HepG2 (cell line): ENCODE results near the gene HS2ST1. TPM values are rescaled to one million over a fixed set of nuclear protein-coding genes. Genes with fewer than 3 reads are reported as not detected.
A peak's percentile ranks its signal among the peaks of the same experiment; 100 is the strongest.

Experiments
- BRCA1 ChIP-seq: sonication (generic); formaldehyde crosslinking; IDR thresholded peaks from 2 replicates; pipeline ENCODE4 v1.4.0; 2020; ENCODE audit warnings: missing genetic modification reagents
- DNMT3B ChIP-seq: conservative IDR thresholded peaks from 2 replicates; pipeline ENCODE4 v1.6.1; 2016; ENCODE audit warnings: missing biosample characterization, control low read depth
- KMT2A ChIP-seq: sonication (generic); formaldehyde crosslinking; IDR thresholded peaks from 2 replicates; pipeline ENCODE4 v1.4.0; 2020; ENCODE audit warnings: missing genetic modification reagents
- MAFK ChIP-seq, 2 experiments: IDR thresholded peaks in 1 of 2; conservative IDR thresholded peaks in 1 of 2; 2 replicates each; pipeline ENCODE4 v1.6.1; 2011; ENCODE audit warnings: improper control_type of control experiment in 2 of 2, low read length in 2 of 2
- NFIB ChIP-seq: sonication (generic); formaldehyde crosslinking; IDR thresholded peaks from 2 replicates; pipeline ENCODE4 v1.9.0; 2021; ENCODE audit warnings: missing genetic modification reagents, mild to moderate bottlenecking, borderline replicate concordance
- NFKB2 ChIP-seq: sonication (generic); formaldehyde crosslinking; IDR thresholded peaks from 2 replicates; pipeline ENCODE4 v1.4.0; 2020; ENCODE audit warnings: missing genetic modification reagents, borderline replicate concordance
- RARG ChIP-seq: sonication (generic); formaldehyde crosslinking; IDR thresholded peaks from 2 replicates; pipeline ENCODE4 v1.4.0; 2020; ENCODE audit warnings: low read depth, mild to moderate bottlenecking, missing genetic modification reagents
- SIX1 ChIP-seq: sonication (generic); formaldehyde crosslinking; IDR thresholded peaks from 2 replicates; pipeline ENCODE4 v1.4.0; 2020; ENCODE audit warnings: missing genetic modification reagents, borderline replicate concordance
- STAT5B ChIP-seq: sonication (generic); formaldehyde crosslinking; IDR thresholded peaks from 2 replicates; pipeline ENCODE4 v1.4.0; 2020; ENCODE audit warnings: missing genetic modification reagents
- TCF12 ChIP-seq, 2 experiments: fragments of 450-650 bp in 1 of 2; sonication (generic) in 1 of 2; formaldehyde crosslinking in 1 of 2; IDR thresholded peaks; 2 replicates each; pipeline versions ENCODE4 v1.6.1 to v1.8.0; 2017 to 2022; ENCODE audit warnings: antibody characterized with exemption in 1 of 2, mild to moderate bottlenecking in 1 of 2, missing genetic modification reagents in 1 of 2, moderate library complexity in 1 of 2
- XBP1 ChIP-seq: sonication (generic); formaldehyde crosslinking; IDR thresholded peaks from 2 replicates; pipeline ENCODE4 v1.5.0; 2020; ENCODE audit warnings: missing genetic modification reagents
- ZNF331 ChIP-seq: sonication (generic); formaldehyde crosslinking; IDR thresholded peaks from 2 replicates; pipeline ENCODE4 v1.4.0; 2020; ENCODE audit warnings: missing genetic modification reagents
- ZSCAN12 ChIP-seq: sonication (generic); formaldehyde crosslinking; IDR thresholded peaks from 2 replicates; pipeline ENCODE4 v1.9.0; 2021; ENCODE audit warnings: mild to moderate bottlenecking, missing genetic modification reagents
- polyA plus RNA-seq, 8 experiments: library from polyadenylated mRNA; depleted of rRNA in 3 of 8; stranded (reverse) in 7 of 8; unstranded in 1 of 8; fragments of >200 nt; fragmentation: Illumina TruSeq in 4 of 8; extraction: Trizol in 4 of 8; gene quantifications; 2 replicates each; pipeline versions ENCODE4 v1.2.1 to v1.2.3, GENCODE V29; 2011 to 2016; ENCODE audit warnings: low read depth in 4 of 8, missing spikeins in 1 of 8, mixed read lengths in 1 of 8; ENCODE audit not compliant: insufficient read depth in 1 of 8
- total RNA-seq, 5 experiments: library from RNA; depleted of rRNA; stranded (reverse); fragments of >200 nt; fragmentation: Illumina TruSeq; extraction: Trizol; gene quantifications; 2 replicates each; pipeline ENCODE4 v1.2.3, GENCODE V29; 2016; ENCODE audit warnings: low read depth in 1 of 5
- TF ChIP-seq, protein P1 (sequence below): sonication (generic); formaldehyde crosslinking; IDR thresholded peaks from 2 replicates; pipeline ENCODE4 v1.4.0; 2020; ENCODE audit warnings: missing genetic modification reagents
- TF ChIP-seq, protein P2 (sequence below): sonication (generic); formaldehyde crosslinking; IDR thresholded peaks from 2 replicates; pipeline ENCODE4 v1.4.0; 2020; ENCODE audit warnings: mild to moderate bottlenecking, missing genetic modification reagents
- TF ChIP-seq, protein P3 (sequence below): sonication (generic); formaldehyde crosslinking; IDR thresholded peaks from 2 replicates; pipeline ENCODE4 v1.4.0; 2020; ENCODE audit warnings: mild to moderate bottlenecking, low read depth, missing genetic modification reagents
- TF ChIP-seq, protein P4 (sequence below): conservative IDR thresholded peaks from 2 replicates; pipeline ENCODE4 v1.6.1; 2018; ENCODE audit warnings: missing genetic modification reagents

Gene HS2ST1
- total and polyA plus RNA-seq, 2 of the 13 experiments (the other 11 are each of a cell fraction or from before 2014, with no cell fraction given), result 22.1 to 58.7 TPM

DNA sequence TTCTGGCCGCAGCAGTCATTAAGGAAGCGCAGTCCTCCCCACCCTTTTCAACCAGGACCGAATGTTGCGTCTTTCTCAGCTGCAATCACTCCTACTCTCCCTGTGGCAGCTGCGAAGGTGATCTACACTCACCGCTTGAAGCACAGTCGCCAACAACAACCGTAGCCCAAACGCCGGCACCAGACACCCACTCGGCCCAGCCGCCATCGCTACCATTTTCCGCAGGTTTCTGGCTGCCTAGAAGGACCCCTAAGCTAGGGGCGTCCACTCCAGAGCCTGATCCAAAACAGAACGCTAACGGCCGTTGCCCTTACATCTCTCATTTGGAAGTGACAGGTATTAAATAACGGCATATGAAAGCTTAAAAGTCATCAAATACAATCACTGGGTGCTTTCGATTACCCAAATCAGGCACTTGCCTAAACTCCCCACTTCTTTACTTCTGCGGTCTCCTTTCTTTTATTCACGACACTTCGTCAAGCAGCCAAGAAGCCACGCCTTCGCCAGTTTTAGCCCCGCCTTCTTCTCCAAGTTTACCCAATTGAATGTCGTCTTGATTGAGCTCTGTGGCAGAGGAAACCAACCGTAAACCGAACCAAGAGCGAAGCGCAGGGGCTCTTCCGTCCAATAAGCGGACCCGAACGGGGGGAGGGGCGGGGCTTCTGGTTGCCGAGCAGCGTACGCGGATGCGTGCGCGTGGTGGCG lies 387 bp upstream of the HS2ST1 start, which contains the start of gene SELENOF (continued):
- TF ChIP-seq, protein P1, sequence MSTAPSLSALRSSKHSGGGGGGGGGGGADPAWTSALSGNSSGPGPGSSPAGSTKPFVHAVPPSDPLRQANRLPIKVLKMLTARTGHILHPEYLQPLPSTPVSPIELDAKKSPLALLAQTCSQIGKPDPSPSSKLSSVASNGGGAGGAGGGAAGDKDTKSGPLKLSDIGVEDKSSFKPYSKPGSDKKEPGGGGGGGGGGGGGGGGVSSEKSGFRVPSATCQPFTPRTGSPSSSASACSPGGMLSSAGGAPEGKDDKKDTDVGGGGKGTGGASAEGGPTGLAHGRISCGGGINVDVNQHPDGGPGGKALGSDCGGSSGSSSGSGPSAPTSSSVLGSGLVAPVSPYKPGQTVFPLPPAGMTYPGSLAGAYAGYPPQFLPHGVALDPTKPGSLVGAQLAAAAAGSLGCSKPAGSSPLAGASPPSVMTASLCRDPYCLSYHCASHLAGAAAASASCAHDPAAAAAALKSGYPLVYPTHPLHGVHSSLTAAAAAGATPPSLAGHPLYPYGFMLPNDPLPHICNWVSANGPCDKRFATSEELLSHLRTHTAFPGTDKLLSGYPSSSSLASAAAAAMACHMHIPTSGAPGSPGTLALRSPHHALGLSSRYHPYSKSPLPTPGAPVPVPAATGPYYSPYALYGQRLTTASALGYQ (CRISPR knock-in tag), result no peak
- no peak for TF ChIP-seq ZSCAN12 (CRISPR knock-in tag)
- TF ChIP-seq SIX1 (CRISPR knock-in tag), result no peak
- TF ChIP-seq MAFK (conservative IDR thresholded peaks at IDR 0.05 in 1 of 2, IDR thresholded peaks at IDR 0.05 in 1 of 2; ENCODE audit: low read length in 2 of 2), result no peak
- no peak for TF ChIP-seq XBP1
- TF ChIP-seq BRCA1 (CRISPR knock-in tag), result 0 out of 2 replicates have a peak, but pooled peaks have one; percentile 15
- no peak for TF ChIP-seq NFIB
- 0 out of 2 replicates have a peak, but pooled peaks have one; percentile 26 for TF ChIP-seq ZNF331 (CRISPR knock-in tag)
- no peak for TF ChIP-seq DNMT3B (CRISPR knock-in tag)
- TF ChIP-seq, protein P2, sequence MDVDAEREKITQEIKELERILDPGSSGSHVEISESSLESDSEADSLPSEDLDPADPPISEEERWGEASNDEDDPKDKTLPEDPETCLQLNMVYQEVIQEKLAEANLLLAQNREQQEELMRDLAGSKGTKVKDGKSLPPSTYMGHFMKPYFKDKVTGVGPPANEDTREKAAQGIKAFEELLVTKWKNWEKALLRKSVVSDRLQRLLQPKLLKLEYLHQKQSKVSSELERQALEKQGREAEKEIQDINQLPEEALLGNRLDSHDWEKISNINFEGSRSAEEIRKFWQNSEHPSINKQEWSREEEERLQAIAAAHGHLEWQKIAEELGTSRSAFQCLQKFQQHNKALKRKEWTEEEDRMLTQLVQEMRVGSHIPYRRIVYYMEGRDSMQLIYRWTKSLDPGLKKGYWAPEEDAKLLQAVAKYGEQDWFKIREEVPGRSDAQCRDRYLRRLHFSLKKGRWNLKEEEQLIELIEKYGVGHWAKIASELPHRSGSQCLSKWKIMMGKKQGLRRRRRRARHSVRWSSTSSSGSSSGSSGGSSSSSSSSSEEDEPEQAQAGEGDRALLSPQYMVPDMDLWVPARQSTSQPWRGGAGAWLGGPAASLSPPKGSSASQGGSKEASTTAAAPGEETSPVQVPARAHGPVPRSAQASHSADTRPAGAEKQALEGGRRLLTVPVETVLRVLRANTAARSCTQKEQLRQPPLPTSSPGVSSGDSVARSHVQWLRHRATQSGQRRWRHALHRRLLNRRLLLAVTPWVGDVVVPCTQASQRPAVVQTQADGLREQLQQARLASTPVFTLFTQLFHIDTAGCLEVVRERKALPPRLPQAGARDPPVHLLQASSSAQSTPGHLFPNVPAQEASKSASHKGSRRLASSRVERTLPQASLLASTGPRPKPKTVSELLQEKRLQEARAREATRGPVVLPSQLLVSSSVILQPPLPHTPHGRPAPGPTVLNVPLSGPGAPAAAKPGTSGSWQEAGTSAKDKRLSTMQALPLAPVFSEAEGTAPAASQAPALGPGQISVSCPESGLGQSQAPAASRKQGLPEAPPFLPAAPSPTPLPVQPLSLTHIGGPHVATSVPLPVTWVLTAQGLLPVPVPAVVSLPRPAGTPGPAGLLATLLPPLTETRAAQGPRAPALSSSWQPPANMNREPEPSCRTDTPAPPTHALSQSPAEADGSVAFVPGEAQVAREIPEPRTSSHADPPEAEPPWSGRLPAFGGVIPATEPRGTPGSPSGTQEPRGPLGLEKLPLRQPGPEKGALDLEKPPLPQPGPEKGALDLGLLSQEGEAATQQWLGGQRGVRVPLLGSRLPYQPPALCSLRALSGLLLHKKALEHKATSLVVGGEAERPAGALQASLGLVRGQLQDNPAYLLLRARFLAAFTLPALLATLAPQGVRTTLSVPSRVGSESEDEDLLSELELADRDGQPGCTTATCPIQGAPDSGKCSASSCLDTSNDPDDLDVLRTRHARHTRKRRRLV, result 0 out of 2 replicates have a peak, but pooled peaks have one; percentile 8
- no peak for TF ChIP-seq RARG (CRISPR knock-in tag)
- no peak for TF ChIP-seq STAT5B (CRISPR knock-in tag)
- TF ChIP-seq TCF12 (IDR thresholded peaks at IDR 0.05), result no peak
- TF ChIP-seq TCF12 (CRISPR knock-in tag; IDR thresholded peaks at IDR 0.05), result no peak
- TF ChIP-seq NFKB2 (CRISPR knock-in tag), result no peak
- TF ChIP-seq, protein P3, sequence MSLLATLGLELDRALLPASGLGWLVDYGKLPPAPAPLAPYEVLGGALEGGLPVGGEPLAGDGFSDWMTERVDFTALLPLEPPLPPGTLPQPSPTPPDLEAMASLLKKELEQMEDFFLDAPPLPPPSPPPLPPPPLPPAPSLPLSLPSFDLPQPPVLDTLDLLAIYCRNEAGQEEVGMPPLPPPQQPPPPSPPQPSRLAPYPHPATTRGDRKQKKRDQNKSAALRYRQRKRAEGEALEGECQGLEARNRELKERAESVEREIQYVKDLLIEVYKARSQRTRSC, result no peak
- TF ChIP-seq, protein P4, sequence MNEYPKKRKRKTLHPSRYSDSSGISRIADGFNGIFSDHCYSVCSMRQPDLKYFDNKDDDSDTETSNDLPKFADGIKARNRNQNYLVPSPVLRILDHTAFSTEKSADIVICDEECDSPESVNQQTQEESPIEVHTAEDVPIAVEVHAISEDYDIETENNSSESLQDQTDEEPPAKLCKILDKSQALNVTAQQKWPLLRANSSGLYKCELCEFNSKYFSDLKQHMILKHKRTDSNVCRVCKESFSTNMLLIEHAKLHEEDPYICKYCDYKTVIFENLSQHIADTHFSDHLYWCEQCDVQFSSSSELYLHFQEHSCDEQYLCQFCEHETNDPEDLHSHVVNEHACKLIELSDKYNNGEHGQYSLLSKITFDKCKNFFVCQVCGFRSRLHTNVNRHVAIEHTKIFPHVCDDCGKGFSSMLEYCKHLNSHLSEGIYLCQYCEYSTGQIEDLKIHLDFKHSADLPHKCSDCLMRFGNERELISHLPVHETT (CRISPR knock-in tag), result no peak
- TF ChIP-seq KMT2A (CRISPR knock-in tag), result no peak
